Glutamatergic neuron (in vitro differentiated cells): ENCODE results near the gene JPH4. TPM values are rescaled to one million over a fixed set of nuclear protein-coding genes. Genes with fewer than 3 reads are reported as not detected.

ENCODE experiments used
- DNase-seq: peaks from one replicate; pipeline ENCODE4 v3.0.0; 2022
- H3K27ac Mint-ChIP-seq: one replicate; pipeline ENCODE4 v1.8.0; 2020; ENCODE audit warnings: mild to moderate bottlenecking, mixed read lengths, inconsistent platforms; ENCODE audit not compliant: unreplicated experiment
- H3K27me3 Mint-ChIP-seq: one replicate; pipeline ENCODE4 v1.8.0; 2020; ENCODE audit warnings: mild to moderate bottlenecking, moderate library complexity, mixed read lengths, inconsistent platforms; ENCODE audit not compliant: unreplicated experiment
- H3K36me3 Mint-ChIP-seq: one replicate; pipeline ENCODE4 v1.8.0; 2020; ENCODE audit warnings: mild to moderate bottlenecking, mixed read lengths, inconsistent platforms; ENCODE audit not compliant: unreplicated experiment
- H3K4me1 Mint-ChIP-seq: one replicate; pipeline ENCODE4 v1.8.0; 2020; ENCODE audit warnings: mild to moderate bottlenecking, low read depth, mixed read lengths, inconsistent platforms; ENCODE audit not compliant: unreplicated experiment
- H3K4me3 Mint-ChIP-seq: one replicate; pipeline ENCODE4 v1.8.0; 2020; ENCODE audit warnings: mild to moderate bottlenecking, mixed read lengths, inconsistent platforms; ENCODE audit not compliant: unreplicated experiment
- H3K9me3 Mint-ChIP-seq: one replicate; pipeline ENCODE4 v1.8.0; 2020; ENCODE audit warnings: mild to moderate bottlenecking, moderate library complexity, mixed read lengths, inconsistent platforms; ENCODE audit not compliant: unreplicated experiment
- total RNA-seq: library from RNA; stranded (reverse); fragmentation: NEBNext Ultra II Directional; extraction: Animal tissue kit (Norgen Biotek cat#: 25700); gene quantifications from one replicate; pipeline ENCODE4 v1.2.1, GENCODE V29; 2021; ENCODE audit not compliant: unreplicated experiment
- TF ChIP-seq, protein P1 (sequence below): fragments of 200-600 bp; sonication (generic); IDR thresholded peaks from one replicate; pipeline ENCODE4 v1.5.0; 2021; ENCODE audit not compliant: partially characterized antibody, unreplicated experiment

The JPH4 gene
- total RNA-seq, 1 donor from 2014 or later, result 52.7 TPM

DNA sequence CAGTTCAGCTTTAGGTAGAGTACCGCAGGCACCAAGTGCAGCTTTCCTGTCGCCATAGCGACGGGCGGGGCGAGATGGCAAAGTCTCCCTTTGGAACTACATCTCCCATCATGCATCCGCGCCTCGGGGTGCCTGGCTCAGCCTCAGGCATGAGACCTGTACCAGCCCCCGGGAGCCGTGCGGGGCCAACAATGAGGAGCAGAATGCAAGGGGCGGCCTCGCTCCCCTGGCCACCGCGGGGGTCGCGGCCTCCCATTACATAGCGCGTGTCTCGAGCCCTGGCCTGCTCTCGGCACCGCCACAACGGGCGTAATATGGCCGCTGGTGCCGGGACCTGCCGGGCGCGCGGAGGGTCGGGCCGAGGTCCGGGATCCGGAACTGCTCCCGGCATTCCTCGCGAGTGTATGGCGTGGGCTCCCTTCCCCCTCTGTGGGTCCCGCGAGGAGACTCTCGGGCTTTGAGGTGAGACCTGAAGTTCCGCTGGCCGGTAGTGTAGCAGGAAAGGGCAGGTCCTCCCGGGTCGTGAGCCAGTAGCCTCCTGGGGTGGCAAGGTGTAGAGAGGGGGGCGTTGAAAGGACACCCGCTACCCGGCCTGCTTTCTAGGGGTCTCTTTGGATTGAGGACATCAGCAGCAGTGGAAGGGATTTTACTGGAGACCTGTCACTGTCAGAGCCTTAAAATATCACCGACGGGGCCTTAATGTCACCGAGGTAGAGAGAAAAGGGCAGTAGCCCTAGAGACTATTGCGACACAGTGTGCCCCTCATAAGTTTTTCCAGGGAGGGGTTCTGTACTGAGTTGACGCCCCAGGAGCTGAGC is 22.5 kb downstream of the JPH4 start, which contains the start of gene THTPA:
THTPA (plus strand) TSS at position 390 of the 818 bp plus-strand sequence. CDS start 487 bp downstream, outside the sequence.
- peak; percentile 93 for DNase-seq
- TF ChIP-seq, protein P1, sequence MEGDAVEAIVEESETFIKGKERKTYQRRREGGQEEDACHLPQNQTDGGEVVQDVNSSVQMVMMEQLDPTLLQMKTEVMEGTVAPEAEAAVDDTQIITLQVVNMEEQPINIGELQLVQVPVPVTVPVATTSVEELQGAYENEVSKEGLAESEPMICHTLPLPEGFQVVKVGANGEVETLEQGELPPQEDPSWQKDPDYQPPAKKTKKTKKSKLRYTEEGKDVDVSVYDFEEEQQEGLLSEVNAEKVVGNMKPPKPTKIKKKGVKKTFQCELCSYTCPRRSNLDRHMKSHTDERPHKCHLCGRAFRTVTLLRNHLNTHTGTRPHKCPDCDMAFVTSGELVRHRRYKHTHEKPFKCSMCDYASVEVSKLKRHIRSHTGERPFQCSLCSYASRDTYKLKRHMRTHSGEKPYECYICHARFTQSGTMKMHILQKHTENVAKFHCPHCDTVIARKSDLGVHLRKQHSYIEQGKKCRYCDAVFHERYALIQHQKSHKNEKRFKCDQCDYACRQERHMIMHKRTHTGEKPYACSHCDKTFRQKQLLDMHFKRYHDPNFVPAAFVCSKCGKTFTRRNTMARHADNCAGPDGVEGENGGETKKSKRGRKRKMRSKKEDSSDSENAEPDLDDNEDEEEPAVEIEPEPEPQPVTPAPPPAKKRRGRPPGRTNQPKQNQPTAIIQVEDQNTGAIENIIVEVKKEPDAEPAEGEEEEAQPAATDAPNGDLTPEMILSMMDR, result no peak
- Mint-ChIP-seq H3K9me3 (peaks cover 8% of the 10 kb centered on the region), H3K27me3 (peaks cover 14% of the 10 kb centered on the region), H3K4me1 (peaks cover 21% of the 10 kb centered on the region), H3K36me3 (no peaks in the 10 kb centered on the region), H3K4me3 (peak within 1 kb of the TSS; percentile 96), H3K27ac (peak within 1 kb of the TSS; percentile 86)

DNA sequence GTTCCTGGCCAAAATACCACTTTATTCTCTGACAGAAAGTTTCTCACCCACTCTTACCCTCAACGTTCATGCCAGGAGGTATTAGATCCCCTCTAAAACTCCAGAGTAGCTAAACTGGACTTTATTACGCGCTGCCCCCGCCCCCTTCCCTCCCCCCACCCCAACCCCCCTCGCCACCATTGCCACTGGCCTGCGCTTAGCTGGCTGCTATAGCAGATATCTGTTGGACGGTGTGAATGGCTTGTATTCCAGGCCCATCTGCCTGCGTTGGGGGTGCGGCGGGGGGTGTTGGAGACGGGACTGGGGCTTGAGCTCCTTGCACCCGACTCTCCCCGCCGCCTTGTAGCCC is 23.1 kb downstream of the JPH4 start:
- TF ChIP-seq, protein P1, result no peak
- Mint-ChIP-seq H3K4me3 (peak overlapping the region; percentile 96), H3K4me1 (peaks cover 21% of the 10 kb centered on the region), H3K36me3 (no peaks in the 10 kb centered on the region), H3K27me3 (peaks cover 14% of the 10 kb centered on the region), H3K9me3 (peaks cover 7% of the 10 kb centered on the region), H3K27ac (peak overlapping the region; percentile 70)
- no peak for DNase-seq

DNA sequence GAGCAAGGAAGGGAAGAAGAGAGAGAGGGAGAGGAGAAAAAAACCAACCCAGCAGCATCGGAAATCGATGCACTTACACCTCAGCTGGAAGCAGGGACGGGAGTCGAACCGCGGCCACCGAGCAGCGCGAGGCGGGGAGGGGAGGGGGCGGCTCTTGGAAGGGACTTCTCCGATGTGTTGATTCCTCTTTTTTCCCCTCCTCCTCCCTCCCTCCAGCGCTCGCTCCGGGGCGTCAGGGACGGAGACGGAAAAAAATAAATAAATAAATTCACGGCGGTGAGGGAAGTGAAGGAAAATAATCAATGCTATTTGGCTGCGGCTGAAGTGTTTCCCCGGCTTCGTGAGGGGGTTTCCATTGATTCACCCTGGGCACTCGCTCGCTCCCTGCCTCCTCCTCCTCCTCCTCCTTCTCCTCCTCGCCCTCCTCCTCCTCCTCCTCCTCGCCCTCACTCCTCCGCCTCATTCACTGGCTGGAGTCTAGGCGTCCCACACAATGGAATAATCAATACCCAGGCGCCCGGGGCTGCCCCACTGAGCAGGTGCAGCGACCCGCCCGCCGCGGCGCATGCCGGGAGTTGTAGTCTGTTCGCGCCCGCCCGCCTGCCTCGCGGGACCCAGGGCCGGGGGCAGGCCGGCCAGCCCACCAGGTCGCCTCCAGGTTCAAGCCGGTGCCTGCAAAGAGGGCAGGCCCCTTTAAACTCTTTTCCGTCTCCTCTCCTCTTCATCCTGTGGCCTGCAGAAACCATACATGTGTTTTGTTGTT is 27.1 kb downstream of the JPH4 start, which contains the start of gene ZFHX2:
ZFHX2 (minus strand) TSS at position 500 of the 763 bp plus-strand sequence. CDS start 16,440 bp downstream, outside the sequence.
- H3K27ac Mint-ChIP-seq, result peak within 1 kb of the TSS; percentile 75
- peak within 1 kb of the TSS; percentile 72 for H3K4me3 Mint-ChIP-seq
- peak; percentile 95 for DNase-seq
- peaks cover 2% of the 10 kb centered on the region for H3K9me3 Mint-ChIP-seq
- H3K4me1 Mint-ChIP-seq, result peaks cover 2% of the 10 kb centered on the region
- H3K27me3 Mint-ChIP-seq, result peaks cover 9% of the 10 kb centered on the region
- TF ChIP-seq, protein P1, result no peak
- H3K36me3 Mint-ChIP-seq, result no peaks in the 10 kb centered on the region

DNA sequence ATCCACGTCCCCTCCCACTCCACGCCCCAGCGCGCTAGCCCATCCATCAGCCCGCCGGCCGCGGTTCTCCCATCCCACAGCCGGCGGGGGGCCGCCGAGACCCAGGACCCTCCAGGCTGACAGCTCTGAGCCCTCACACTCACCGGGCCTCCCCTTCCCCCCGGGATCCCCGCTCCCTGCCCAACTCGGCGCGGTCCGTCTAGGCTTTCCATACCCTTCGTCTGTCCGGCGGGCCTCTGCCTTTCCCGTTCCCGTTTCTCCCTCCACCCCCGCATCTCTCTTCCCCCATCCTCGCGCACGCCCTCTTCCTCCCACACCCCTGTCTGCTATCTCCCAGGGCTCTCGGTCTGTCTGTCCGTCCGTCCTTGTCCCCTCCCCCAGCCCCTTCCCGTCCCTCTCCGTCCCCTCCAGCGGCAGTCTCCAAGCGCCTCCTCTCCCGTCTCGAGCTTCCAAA is 27.8 kb downstream of the JPH4 start:
- Mint-ChIP-seq H3K27ac (no peak overlapping the region), H3K4me1 (peaks cover 2% of the 10 kb centered on the region), H3K36me3 (no peaks in the 10 kb centered on the region), H3K9me3 (peaks cover 4% of the 10 kb centered on the region), H3K27me3 (peaks cover 8% of the 10 kb centered on the region), H3K4me3 (no peak overlapping the region)
- no peak for DNase-seq
- TF ChIP-seq, protein P1, result no peak
